H9 (cell line): ENCODE results near the gene KCNE1. TPM values are rescaled to one million over a fixed set of nuclear protein-coding genes. Genes with fewer than 3 reads are reported as not detected.
A peak's percentile ranks its signal among the peaks of the same experiment; 100 is the strongest.
"Not testable (repeated sequence)": the region's sequence is repeated elsewhere in the genome, so short reads cannot be mapped to it uniquely, and the experiment has no call there.

ENCODE experiments used
- DNase-seq: peaks from one replicate; pipeline ENCODE4 v3.0.0-alpha.2; 2017
- H2AFZ ChIP-seq: one replicate; pipeline ENCODE4 v1.6.1; 2013; ENCODE audit warnings: mild to moderate bottlenecking, low read length, control low read depth, moderate library complexity
- H2AK5ac ChIP-seq: 2 replicates; pipeline ENCODE4 v1.6.1; 2013; ENCODE audit warnings: low read length, control low read depth, mixed read lengths; ENCODE audit not compliant: insufficient read length
- H2BK120ac ChIP-seq: one replicate; pipeline ENCODE4 v1.6.1; 2013; ENCODE audit warnings: low read depth, mild to moderate bottlenecking, low read length, control low read depth, inconsistent platforms; ENCODE audit not compliant: poor library complexity, severe bottlenecking
- H2BK12ac ChIP-seq: 2 replicates; pipeline ENCODE4 v1.6.1; 2013; ENCODE audit warnings: low read length, control low read depth, mixed read lengths, low read depth; ENCODE audit not compliant: insufficient read length
- H2BK15ac ChIP-seq: 2 replicates; pipeline ENCODE4 v1.6.1; 2013; ENCODE audit warnings: low read depth, low read length, control low read depth
- H2BK20ac ChIP-seq: one replicate; pipeline ENCODE4 v1.6.1; 2013; ENCODE audit warnings: low read depth, mild to moderate bottlenecking, low read length, control low read depth, inconsistent platforms; ENCODE audit not compliant: poor library complexity, severe bottlenecking
- H2BK5ac ChIP-seq: 2 replicates; pipeline ENCODE4 v1.6.1; 2013; ENCODE audit warnings: low read length, control low read depth, mixed read lengths; ENCODE audit not compliant: insufficient read length
- H3K14ac ChIP-seq: 2 replicates; pipeline ENCODE4 v1.6.1; 2013; ENCODE audit warnings: low read length, control low read depth; ENCODE audit not compliant: insufficient read depth
- H3K18ac ChIP-seq: 2 replicates; pipeline ENCODE4 v1.6.1; 2013; ENCODE audit warnings: low read depth, mild to moderate bottlenecking, mixed read lengths, low read length, control low read depth; ENCODE audit not compliant: insufficient read length
- H3K23ac ChIP-seq: 2 replicates; pipeline ENCODE4 v1.6.1; 2013; ENCODE audit warnings: low read length, control low read depth, mixed read lengths, low read depth; ENCODE audit not compliant: insufficient read length
- H3K23me2 ChIP-seq: 2 replicates; pipeline ENCODE4 v1.6.1; 2013; ENCODE audit warnings: low read depth, mild to moderate bottlenecking, mixed read lengths, low read length, control low read depth; ENCODE audit not compliant: insufficient read length, poor library complexity, severe bottlenecking
- H3K27ac ChIP-seq: 2 replicates; pipeline ENCODE4 v1.5.1; 2013; ENCODE audit warnings: low read length, control low read depth, mixed read lengths, low read depth; ENCODE audit not compliant: insufficient read length
- H3K27me3 ChIP-seq: 2 replicates; pipeline ENCODE4 v1.6.1; 2013; ENCODE audit warnings: low read length, control low read depth, inconsistent platforms; ENCODE audit not compliant: insufficient read depth
- H3K4ac ChIP-seq: 2 replicates; pipeline ENCODE4 v1.6.1; 2013; ENCODE audit warnings: low read depth, mild to moderate bottlenecking, control low read depth, inconsistent platforms, low read length, moderate library complexity
- H3K4me1 ChIP-seq: 2 replicates; pipeline ENCODE4 v1.6.1; 2013; ENCODE audit warnings: low read length, control low read depth, inconsistent platforms; ENCODE audit not compliant: insufficient read depth
- H3K4me2 ChIP-seq: 2 replicates; pipeline ENCODE4 v1.6.1; 2013; ENCODE audit warnings: low read length, control low read depth, mixed read lengths; ENCODE audit not compliant: insufficient read length, insufficient read depth
- H3K56ac ChIP-seq: 2 replicates; pipeline ENCODE4 v1.6.1; 2013; ENCODE audit warnings: low read depth, mild to moderate bottlenecking, mixed read lengths, low read length, control low read depth; ENCODE audit not compliant: insufficient read length
- H3K79me1 ChIP-seq: 2 replicates; pipeline ENCODE4 v1.6.1; 2013; ENCODE audit warnings: low read depth, mild to moderate bottlenecking, moderate library complexity, low read length, control low read depth, inconsistent platforms; ENCODE audit not compliant: insufficient read depth, poor library complexity, severe bottlenecking
- H3K79me2 ChIP-seq: 2 replicates; pipeline ENCODE4 v1.6.1; 2013; ENCODE audit warnings: low read length, control low read depth, inconsistent platforms; ENCODE audit not compliant: insufficient read depth
- H3K9ac ChIP-seq: 2 replicates; pipeline ENCODE4 v1.6.1; 2013; ENCODE audit warnings: low read length, control low read depth, mixed read lengths; ENCODE audit not compliant: insufficient read length; ENCODE audit errors: extremely low read depth
- H3K9me3 ChIP-seq: one replicate; pipeline ENCODE4 v1.6.1; 2013; ENCODE audit warnings: low read depth, low read length, inconsistent platforms; ENCODE audit not compliant: control insufficient read depth
- H3T11ph ChIP-seq: one replicate; pipeline ENCODE4 v1.6.1; 2013; ENCODE audit warnings: mild to moderate bottlenecking, low read length, control low read depth, inconsistent platforms
- H4K20me1 ChIP-seq: one replicate; pipeline ENCODE4 v1.6.1; 2013; ENCODE audit not compliant: control insufficient read depth, insufficient read length, insufficient read depth
- H4K5ac ChIP-seq: 2 replicates; pipeline ENCODE4 v1.6.1; 2013; ENCODE audit warnings: low read depth, mild to moderate bottlenecking, mixed read lengths, low read length, control low read depth; ENCODE audit not compliant: insufficient read length
- H4K8ac ChIP-seq: replicated peaks from 2 replicates; pipeline ENCODE4 v1.6.1; 2013; ENCODE audit warnings: low read length, control low read depth, mixed read lengths, low read depth; ENCODE audit not compliant: insufficient read length
- H4K91ac ChIP-seq: 2 replicates; pipeline ENCODE4 v1.6.1; 2013; ENCODE audit warnings: low read depth, mild to moderate bottlenecking, moderate library complexity, mixed read lengths, low read length, control low read depth; ENCODE audit not compliant: insufficient read length
- H3K27ac Mint-ChIP-seq, 3 experiments: 2 replicates in 2 of 3; 3 replicates in 1 of 3; pipeline ENCODE4 v1.8.0; 2020 to 2021; ENCODE audit warnings: mixed read lengths in 3 of 3, mild to moderate bottlenecking in 1 of 3, moderate library complexity in 1 of 3
- H3K27me3 Mint-ChIP-seq: 2 replicates; pipeline ENCODE4 v1.8.0; 2021; ENCODE audit warnings: low read depth, mild to moderate bottlenecking, moderate library complexity, mixed read lengths
- H3K36me3 Mint-ChIP-seq, 3 experiments: 2 replicates in 2 of 3; 3 replicates in 1 of 3; pipeline ENCODE4 v1.8.0; 2020 to 2021; ENCODE audit warnings: low read depth in 3 of 3, mixed read lengths in 3 of 3; ENCODE audit not compliant: insufficient read depth in 1 of 3
- H3K4me1 Mint-ChIP-seq, 2 experiments: 2 replicates each; pipeline ENCODE4 v1.8.0; 2020; ENCODE audit warnings: mixed read lengths in 2 of 2
- H3K4me3 Mint-ChIP-seq, 2 experiments: 2 replicates in 1 of 2; 3 replicates in 1 of 2; pipeline ENCODE4 v1.8.0; 2020 to 2021; ENCODE audit warnings: mild to moderate bottlenecking in 2 of 2, mixed read lengths in 2 of 2, moderate library complexity in 1 of 2
- H3K9me3 Mint-ChIP-seq, 2 experiments: 2 replicates in 1 of 2; 3 replicates in 1 of 2; pipeline ENCODE4 v1.8.0; 2020; ENCODE audit warnings: mild to moderate bottlenecking in 2 of 2, mixed read lengths in 2 of 2, moderate library complexity in 1 of 2
- CTCF ChIP-seq: fragments of 200-600 bp; sonication (generic); conservative IDR thresholded peaks from 3 replicates; pipeline ENCODE4 v1.8.0; 2021; ENCODE audit warnings: antibody characterized with exemption, mild to moderate bottlenecking
- WGBS: extraction: QIAGEN DNeasy Blood & Tissue Kit; methylation state at CpG from one replicate; pipeline ENCODE4 v1.1.7; 2013; ENCODE audit warnings: missing lambda C conversion rate, low lambda C conversion rate, mixed read lengths; ENCODE audit not compliant: insufficient read length; ENCODE audit errors: extremely low coverage; 5-methylcytosine and 5-hydroxymethylcytosine counted together
- total RNA-seq: library from RNA; stranded (reverse); gene quantifications from 2 replicates; pipeline ENCODE4 v1.2.1, GENCODE V29; 2021

KCNE1 gene
- total RNA-seq, 1 experiment from 2014 or later = 0.28 TPM

GRCh38 chr21:34557261-34557660 lies 45.3 kb upstream of the KCNE1 start:
- H3K4ac ChIP-seq = no peak overlapping the region
- no peak overlapping the region for H3K56ac ChIP-seq
- H3K79me1 ChIP-seq = no peaks in the 10 kb centered on the region
- H3K23me2 ChIP-seq = no peaks in the 10 kb centered on the region
- Mint-ChIP-seq H3K36me3 (peaks cover 6 to 14% (median 8%) of the 10 kb centered on the region in 3 experiments), H3K4me3 (no peak overlapping the region), H3K4me1 (peaks cover 13 to 14% of the 10 kb centered on the region in 2 experiments), H3K9me3 (peaks cover 15 to 16% of the 10 kb centered on the region in 2 experiments), H3K27ac (peak overlapping the region in 1 of 3 experiments; percentile 29; a peak in 1 of 7 replicates), H3K27me3 (peaks cover 2% of the 10 kb centered on the region; the same call in 1 of the 2 replicates)
- no peak overlapping the region for H4K91ac ChIP-seq
- H3K18ac ChIP-seq = no peak overlapping the region
- H3T11ph ChIP-seq = no peak overlapping the region
- no peaks in the 10 kb centered on the region for H3K4me1 ChIP-seq
- no peak overlapping the region for H3K27ac ChIP-seq
- no peak overlapping the region for H3K9ac ChIP-seq
- no peak overlapping the region for H3K23ac ChIP-seq
- no peaks in the 10 kb centered on the region for H3K79me2 ChIP-seq
- H4K5ac ChIP-seq = no peak overlapping the region
- H3K27me3 ChIP-seq = no peaks in the 10 kb centered on the region
- H2AK5ac ChIP-seq = no peak overlapping the region
- no peak overlapping the region for H2BK15ac ChIP-seq
- H2BK5ac ChIP-seq = no peak overlapping the region
- no peak for TF ChIP-seq CTCF
- no peak overlapping the region for H4K8ac ChIP-seq
- H2BK20ac ChIP-seq = no peak overlapping the region
- H3K4me2 ChIP-seq = no peak overlapping the region
- no peak for DNase-seq
- H3K9me3 ChIP-seq = no peaks in the 10 kb centered on the region
- WGBS = no CpG with 5 or more reads among the region's 5 CpGs
- no peak overlapping the region for H2BK120ac ChIP-seq
- no peaks in the 10 kb centered on the region for H4K20me1 ChIP-seq
- H2AFZ ChIP-seq = no peak overlapping the region
- no peak overlapping the region for H2BK12ac ChIP-seq
- H3K14ac ChIP-seq = no peak overlapping the region

- H2BK12ac ChIP-seq, H3K23ac ChIP-seq, H3K27me3 ChIP-seq, H2BK20ac ChIP-seq, H2BK15ac ChIP-seq, H3T11ph ChIP-seq, H3K23me2 ChIP-seq, DNase-seq, H3K14ac ChIP-seq, H3K4me2 ChIP-seq, H3K4ac ChIP-seq, H4K20me1 ChIP-seq, H3K9ac ChIP-seq, H2BK5ac ChIP-seq, H3K9me3 ChIP-seq, H3K27ac Mint-ChIP-seq, H3K27ac ChIP-seq, H4K5ac ChIP-seq, H3K27me3 Mint-ChIP-seq, H3K4me1 ChIP-seq, H2AK5ac ChIP-seq, H4K91ac ChIP-seq, H3K79me2 ChIP-seq, H3K56ac ChIP-seq, H4K8ac ChIP-seq, H3K4me3 Mint-ChIP-seq, H2BK120ac ChIP-seq, H3K18ac ChIP-seq, H2AFZ ChIP-seq, H3K79me1 ChIP-seq: not testable (repeated sequence)
- Mint-ChIP-seq H3K4me1 (peaks cover 11 to 13% of the 10 kb centered on the region in 2 experiments), H3K36me3 (peaks cover 6 to 14% (median 8%) of the 10 kb centered on the region in 3 experiments), H3K9me3 (peaks cover 15 to 16% of the 10 kb centered on the region in 2 experiments)
- no CpG with 5 or more reads among the region's 2 CpGs for WGBS
Measured at GRCh38 chr21:34554670-34555069, 42.7 kb upstream of the KCNE1 start.
